Skeletal muscle satellite cell (primary cell): ENCODE data around the gene FCGR3B.
"Not testable (repeated sequence)": the region's sequence is repeated elsewhere in the genome, so short reads cannot be mapped to it uniquely, and the experiment has no call there.

Source experiments
- H3K27me3 ChIP-seq: 2 replicates; pipeline ENCODE4 v1.7.0; 2013; ENCODE audit warnings: low read length; ENCODE audit not compliant: control insufficient read depth, insufficient read depth
- H3K36me3 ChIP-seq: 2 replicates; pipeline ENCODE4 v1.7.0; 2013; ENCODE audit warnings: mild to moderate bottlenecking, control low read depth, low read length; ENCODE audit not compliant: insufficient read depth
- H3K4me1 ChIP-seq: 2 replicates; pipeline ENCODE4 v1.7.0; 2013; ENCODE audit warnings: low read length; ENCODE audit not compliant: control insufficient read depth, insufficient read depth
- H3K4me2 ChIP-seq: 2 replicates; pipeline ENCODE4 v1.7.0; 2013; ENCODE audit warnings: mild to moderate bottlenecking, low read length
- H3K4me3 ChIP-seq: 2 replicates; pipeline ENCODE4 v1.7.0; 2013; ENCODE audit warnings: low read length
- H3K9ac ChIP-seq: 2 replicates; pipeline ENCODE4 v1.7.0; 2013; ENCODE audit warnings: mild to moderate bottlenecking, low read depth, low read length, moderate library complexity
- H3K9me3 ChIP-seq: replicated peaks from 2 replicates; pipeline ENCODE4 v1.7.0; 2013; ENCODE audit warnings: mild to moderate bottlenecking, control low read depth, low read length

The FCGR3B gene

GRCh38 chr1:161613142-161613514 is 17.8 kb downstream of the FCGR3B start:
- not testable (repeated sequence) for H3K4me3 ChIP-seq, H3K9me3 ChIP-seq, H3K36me3 ChIP-seq, H3K4me1 ChIP-seq, H3K27me3 ChIP-seq
- peak overlapping the region; percentile 60 for H3K4me2 ChIP-seq
- H3K9ac ChIP-seq = peak overlapping the region; percentile 20

GRCh38 chr1:161612322-161613141 is 18.4 kb downstream of the FCGR3B start:
- H3K9me3 ChIP-seq, H3K36me3 ChIP-seq, H3K27me3 ChIP-seq, H3K4me1 ChIP-seq: not testable (repeated sequence)
- Histone ChIP-seq H3K4me3 (peak overlapping the region; percentile 75), H3K9ac (peak overlapping the region; percentile 63), H3K4me2 (peak overlapping the region; percentile 82)

GRCh38 chr1:161611866-161612321 is 19.1 kb downstream of the FCGR3B start:
- not testable (repeated sequence) for H3K4me1 ChIP-seq, H3K9me3 ChIP-seq, H3K36me3 ChIP-seq, H3K27me3 ChIP-seq
- Histone ChIP-seq H3K4me2 (peak overlapping the region; percentile 82), H3K4me3 (peak overlapping the region; percentile 75), H3K9ac (peak overlapping the region; percentile 63)

GRCh38 chr1:161610198-161610597 is 20.8 kb downstream of the FCGR3B start:
- not testable (repeated sequence) for H3K36me3 ChIP-seq, H3K4me1 ChIP-seq, H3K4me3 ChIP-seq, H3K27me3 ChIP-seq, H3K9ac ChIP-seq, H3K9me3 ChIP-seq, H3K4me2 ChIP-seq

GRCh38 chr1:161606541-161607336 is 24.2 kb downstream of the FCGR3B start:
- H3K36me3 ChIP-seq, H3K4me1 ChIP-seq: not testable (repeated sequence)

GRCh38 chr1:161605762-161606540 is 25.0 kb downstream of the FCGR3B start:
- not testable (repeated sequence) for H3K9me3 ChIP-seq, H3K27me3 ChIP-seq, H3K36me3 ChIP-seq, H3K4me3 ChIP-seq, H3K4me2 ChIP-seq, H3K9ac ChIP-seq, H3K4me1 ChIP-seq

More at GRCh38 chr1:161606541-161607336, 24.2 kb downstream of the FCGR3B start:
- not testable (repeated sequence) for H3K4me3 ChIP-seq, H3K4me2 ChIP-seq, H3K9me3 ChIP-seq, H3K27me3 ChIP-seq, H3K9ac ChIP-seq

GRCh38 chr1:161605024-161605423 is 26.0 kb downstream of the FCGR3B start:
- H3K4me1 ChIP-seq, H3K36me3 ChIP-seq, H3K9me3 ChIP-seq, H3K4me2 ChIP-seq, H3K9ac ChIP-seq, H3K27me3 ChIP-seq, H3K4me3 ChIP-seq: not testable (repeated sequence)

GRCh38 chr1:161597077-161597476 is 33.9 kb downstream of the FCGR3B start:
- not testable (repeated sequence) for H3K4me2 ChIP-seq, H3K36me3 ChIP-seq, H3K9ac ChIP-seq, H3K4me1 ChIP-seq, H3K4me3 ChIP-seq, H3K9me3 ChIP-seq, H3K27me3 ChIP-seq

- not testable (repeated sequence) for H3K27me3 ChIP-seq, H3K4me1 ChIP-seq, H3K4me2 ChIP-seq, H3K9ac ChIP-seq, H3K36me3 ChIP-seq, H3K9me3 ChIP-seq, H3K4me3 ChIP-seq
Measured at GRCh38 chr1:161595583-161595982, 35.4 kb downstream of the FCGR3B start.

GRCh38 chr1:161595173-161595572 is 35.8 kb downstream of the FCGR3B start:
- not testable (repeated sequence) for H3K4me2 ChIP-seq, H3K4me1 ChIP-seq, H3K4me3 ChIP-seq, H3K27me3 ChIP-seq, H3K9me3 ChIP-seq, H3K9ac ChIP-seq, H3K36me3 ChIP-seq

- H3K27me3 ChIP-seq, H3K36me3 ChIP-seq, H3K4me2 ChIP-seq, H3K9me3 ChIP-seq, H3K4me1 ChIP-seq, H3K9ac ChIP-seq, H3K4me3 ChIP-seq: not testable (repeated sequence)
Measured at GRCh38 chr1:161594269-161594984, 36.5 kb downstream of the FCGR3B start.
